Activated naive CD8-positive, alpha-beta T cell treated with anti-CD3 and anti-CD28 coated beads for 36 hours (primary cell): Measurements from ENCODE around the gene TMIGD1. TPM values are rescaled to one million over a fixed set of nuclear protein-coding genes. Genes with fewer than 3 reads are reported as not detected.

Experiments used
- DNase-seq: peaks from one replicate; pipeline ENCODE4 v3.0.0; 2021
- H3K27ac Mint-ChIP-seq: one replicate; pipeline ENCODE4 v1.8.0; 2022; ENCODE audit warnings: mild to moderate bottlenecking, moderate library complexity, mixed read lengths
- H3K27me3 Mint-ChIP-seq: one replicate; pipeline ENCODE4 v1.8.0; 2022; ENCODE audit warnings: mild to moderate bottlenecking, mixed read lengths
- H3K36me3 Mint-ChIP-seq: one replicate; pipeline ENCODE4 v1.8.0; 2021; ENCODE audit warnings: mild to moderate bottlenecking, mixed read lengths
- H3K4me1 Mint-ChIP-seq: one replicate; pipeline ENCODE4 v1.8.0; 2021; ENCODE audit warnings: mixed read lengths
- H3K4me3 Mint-ChIP-seq: one replicate; pipeline ENCODE4 v1.8.0; 2022; ENCODE audit warnings: mild to moderate bottlenecking, moderate library complexity, mixed read lengths
- H3K9me3 Mint-ChIP-seq: one replicate; pipeline ENCODE4 v1.8.0; 2022; ENCODE audit warnings: mixed read lengths
- total RNA-seq, 2 experiments: library from RNA; stranded (reverse); gene quantifications; one replicate each; pipeline ENCODE4 v1.2.3, GENCODE V29; 2021

TMIGD1 gene
- total RNA-seq, 2 experiments from 2014 or later: not detected

- Mint-ChIP-seq H3K36me3 (no peaks in the 10 kb centered on the region), H3K4me1 (peaks cover 11% of the 10 kb centered on the region), H3K27me3 (no peaks in the 10 kb centered on the region), H3K27ac (no peak overlapping the region), H3K9me3 (no peaks in the 10 kb centered on the region), H3K4me3 (no peak overlapping the region)
- DNase-seq: no peak
Measured at GRCh38 chr17:30296499-30297080, 37.3 kb downstream of the TMIGD1 start.

GRCh38 chr17:30292286-30292858, 41.5 kb downstream of the TMIGD1 start:
- Mint-ChIP-seq H3K36me3 (peaks cover 18% of the 10 kb centered on the region), H3K27ac (peak overlapping the region; percentile 16), H3K9me3 (no peaks in the 10 kb centered on the region), H3K4me3 (peak overlapping the region; percentile 66), H3K4me1 (peaks cover 13% of the 10 kb centered on the region), H3K27me3 (no peaks in the 10 kb centered on the region)
- no peak for DNase-seq

DNA sequence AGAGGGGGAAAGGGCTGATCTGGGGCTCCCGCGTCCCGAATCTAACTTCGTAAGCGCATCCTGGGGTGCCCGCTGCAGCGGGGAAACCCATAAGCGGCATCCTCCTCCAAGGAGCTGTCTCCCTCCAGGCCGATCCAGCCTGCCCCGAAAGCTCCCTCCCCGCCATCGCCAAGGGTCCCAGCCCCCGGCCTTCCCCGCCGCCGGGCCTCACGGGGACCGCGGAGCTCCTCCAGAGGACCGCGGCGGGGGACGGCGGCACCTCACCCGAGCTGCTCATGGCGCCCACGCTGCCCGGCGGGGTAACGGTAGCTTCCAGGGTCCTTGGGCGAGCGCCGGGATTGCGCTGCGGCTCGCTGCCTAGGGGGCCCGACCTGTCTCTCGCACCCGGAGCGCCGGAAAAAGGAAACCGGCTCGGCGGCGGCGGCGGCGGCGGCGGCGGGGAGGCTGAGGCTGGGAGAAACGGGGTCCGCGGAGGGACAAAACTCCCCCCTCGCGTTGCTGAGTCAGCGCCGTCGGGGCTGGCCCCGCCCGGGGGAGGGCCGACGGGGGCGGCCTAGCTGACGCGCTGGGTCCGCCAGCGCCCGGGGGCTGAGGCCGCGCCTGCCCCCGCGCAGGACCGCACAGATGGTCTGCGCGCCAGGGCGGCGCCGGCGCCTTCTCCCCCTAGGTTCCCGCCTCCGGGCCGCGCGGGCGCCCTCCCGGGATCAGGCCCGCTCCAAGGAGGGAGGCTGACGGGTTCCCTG, 42.1 kb downstream of the TMIGD1 start, which contains the start of gene BLMH:
BLMH (minus strand) TSS at position 402 of the 743 bp plus-strand sequence; CDS start at position 277, 125 bp downstream.
- H3K27me3 Mint-ChIP-seq: no peaks in the 10 kb centered on the region
- peaks cover 20% of the 10 kb centered on the region for H3K36me3 Mint-ChIP-seq
- DNase-seq: peak; percentile 90
- peak within 1 kb of the TSS; percentile 94 for H3K4me3 Mint-ChIP-seq
- peak within 1 kb of the TSS; percentile 90 for H3K27ac Mint-ChIP-seq
- H3K4me1 Mint-ChIP-seq: peaks cover 13% of the 10 kb centered on the region
- no peaks in the 10 kb centered on the region for H3K9me3 Mint-ChIP-seq

DNA sequence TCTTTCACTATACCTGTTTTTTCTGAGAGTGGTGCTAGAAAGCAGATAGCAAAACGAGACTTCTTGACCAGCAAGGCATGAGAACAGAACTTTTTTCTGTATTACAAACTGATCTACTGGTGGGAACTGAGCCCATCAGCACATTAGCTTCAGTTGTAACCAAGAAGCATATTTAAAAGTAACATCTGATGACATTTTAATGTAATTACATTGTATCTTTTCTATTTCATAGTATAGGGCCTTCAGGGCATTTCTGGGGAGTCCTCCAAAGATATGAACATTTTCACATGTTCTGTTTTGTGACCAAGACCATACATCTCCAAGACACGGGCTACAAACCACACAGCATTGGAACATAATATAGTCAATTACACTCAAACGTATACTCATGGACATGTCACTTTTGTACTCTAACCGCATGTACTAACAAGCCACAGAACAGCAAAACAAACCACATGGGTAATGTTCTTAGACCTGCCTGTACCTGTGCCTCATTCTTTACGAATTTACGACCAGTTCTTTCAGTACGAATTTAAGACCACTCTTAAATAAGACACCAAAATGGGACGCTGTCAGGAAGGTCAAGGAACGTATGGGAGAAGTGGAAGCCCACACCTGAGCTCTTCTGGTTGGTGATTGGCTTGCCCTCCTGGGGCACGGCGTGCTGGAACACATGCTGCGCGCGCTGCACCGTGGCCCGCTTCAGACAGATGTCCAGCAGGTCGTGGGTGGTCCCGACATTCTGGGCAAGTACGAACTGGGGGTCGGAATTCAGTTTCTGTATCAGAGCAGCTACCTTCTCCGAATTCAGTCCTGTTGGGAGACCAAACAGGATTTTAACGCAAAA, 42.9 kb downstream of the TMIGD1 start:
- Mint-ChIP-seq H3K36me3 (peaks cover 23% of the 10 kb centered on the region), H3K4me1 (peaks cover 13% of the 10 kb centered on the region), H3K27me3 (no peaks in the 10 kb centered on the region), H3K27ac (peak overlapping the region; percentile 90), H3K9me3 (no peaks in the 10 kb centered on the region), H3K4me3 (peak overlapping the region; percentile 94)
- peak; percentile 49 for DNase-seq

DNA sequence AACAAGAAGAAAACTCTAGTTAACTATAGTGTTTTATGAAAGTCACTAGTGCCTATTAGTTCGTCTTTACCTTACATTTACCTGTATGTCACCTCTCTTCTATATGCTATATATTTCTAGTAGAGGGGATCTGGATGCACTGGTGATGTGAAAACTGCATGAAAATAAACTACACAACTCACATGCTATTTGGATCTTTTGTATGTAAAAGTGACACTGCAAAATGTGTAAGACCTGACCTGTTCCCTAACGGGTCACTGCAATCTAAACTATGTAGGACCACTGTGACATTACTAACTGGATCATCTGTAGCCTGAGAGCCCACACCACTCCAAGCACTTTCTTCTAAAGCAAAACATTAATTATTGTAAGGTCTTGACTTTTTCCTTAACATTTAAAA, 43.8 kb downstream of the TMIGD1 start:
- Mint-ChIP-seq H3K4me3 (peak overlapping the region; percentile 94), H3K27ac (no peak overlapping the region), H3K27me3 (no peaks in the 10 kb centered on the region), H3K36me3 (peaks cover 28% of the 10 kb centered on the region), H3K9me3 (no peaks in the 10 kb centered on the region), H3K4me1 (peaks cover 17% of the 10 kb centered on the region)
- no peak for DNase-seq

- peaks cover 1% of the 10 kb centered on the region for H3K4me1 Mint-ChIP-seq
- no peaks in the 10 kb centered on the region for H3K9me3 Mint-ChIP-seq
- no peak for DNase-seq
- peaks cover 20% of the 10 kb centered on the region for H3K36me3 Mint-ChIP-seq
- no peak overlapping the region for H3K4me3 Mint-ChIP-seq
- H3K27me3 Mint-ChIP-seq: no peaks in the 10 kb centered on the region
- H3K27ac Mint-ChIP-seq: no peak overlapping the region
Measured at GRCh38 chr17:30279156-30279555, 54.7 kb downstream of the TMIGD1 start.

- Mint-ChIP-seq H3K4me1 (peaks cover 1% of the 10 kb centered on the region), H3K27ac (no peak overlapping the region), H3K9me3 (no peaks in the 10 kb centered on the region), H3K27me3 (no peaks in the 10 kb centered on the region), H3K36me3 (peaks cover 31% of the 10 kb centered on the region), H3K4me3 (no peak overlapping the region)
- DNase-seq: no peak
Measured at GRCh38 chr17:30278032-30278431, 55.8 kb downstream of the TMIGD1 start.

- Mint-ChIP-seq H3K27me3 (no peaks in the 10 kb centered on the region), H3K36me3 (peaks cover 40% of the 10 kb centered on the region), H3K27ac (no peak overlapping the region), H3K4me3 (no peak overlapping the region), H3K9me3 (no peaks in the 10 kb centered on the region), H3K4me1 (peaks cover 1% of the 10 kb centered on the region)
- DNase-seq: no peak
Measured at GRCh38 chr17:30275911-30276310, 57.9 kb downstream of the TMIGD1 start.

- Mint-ChIP-seq H3K4me1 (peaks cover 1% of the 10 kb centered on the region), H3K9me3 (no peaks in the 10 kb centered on the region), H3K27ac (peak overlapping the region; percentile 29), H3K27me3 (no peaks in the 10 kb centered on the region), H3K4me3 (no peak overlapping the region), H3K36me3 (peaks cover 40% of the 10 kb centered on the region)
- DNase-seq: no peak
Measured at GRCh38 chr17:30274887-30275286, 59.0 kb downstream of the TMIGD1 start.

DNA sequence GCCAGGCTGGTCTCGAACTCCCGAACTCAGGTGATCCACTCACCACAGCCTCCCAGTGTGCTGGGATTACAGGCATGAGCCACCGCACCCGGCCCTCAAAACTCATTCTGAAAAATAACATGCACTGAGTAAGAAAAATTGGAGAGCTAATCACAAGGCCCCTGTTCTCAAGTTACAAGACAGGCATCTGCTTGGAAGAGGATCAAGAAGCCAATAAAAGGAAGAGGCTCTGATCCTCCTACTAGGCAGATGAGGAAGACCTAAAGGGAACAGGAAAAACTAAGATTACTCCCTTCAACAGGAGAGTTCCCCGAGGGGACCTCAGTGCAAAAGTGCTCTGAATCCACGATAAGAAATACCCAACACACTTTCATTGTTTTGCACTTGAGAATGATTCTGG, 60.5 kb downstream of the TMIGD1 start:
- Mint-ChIP-seq H3K4me1 (peaks cover 1% of the 10 kb centered on the region), H3K27me3 (no peaks in the 10 kb centered on the region), H3K27ac (no peak overlapping the region), H3K9me3 (no peaks in the 10 kb centered on the region), H3K4me3 (no peak overlapping the region), H3K36me3 (peaks cover 40% of the 10 kb centered on the region)
- no peak for DNase-seq

DNA sequence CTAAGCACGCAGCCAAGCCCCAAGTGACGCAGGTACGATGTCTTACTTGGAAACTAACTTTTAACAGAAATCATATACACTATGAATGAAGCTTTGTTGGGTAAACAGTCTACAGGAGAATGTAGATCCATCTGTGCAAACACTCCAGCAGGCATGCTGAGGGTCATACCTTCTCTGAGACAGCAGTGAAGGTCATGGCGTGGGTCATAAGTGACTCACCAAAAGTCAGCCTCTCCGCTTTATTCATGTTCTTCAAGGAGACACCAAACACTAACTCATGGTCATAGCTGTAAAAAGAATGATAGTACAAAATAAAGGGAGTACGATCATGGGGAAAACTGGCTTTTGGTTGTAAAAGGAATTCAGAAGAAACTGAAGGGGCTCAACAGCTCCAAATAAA, 62.8 kb downstream of the TMIGD1 start:
- H3K4me3 Mint-ChIP-seq: no peak overlapping the region
- no peak overlapping the region for H3K27ac Mint-ChIP-seq
- H3K27me3 Mint-ChIP-seq: no peaks in the 10 kb centered on the region
- DNase-seq: no peak
- no peaks in the 10 kb centered on the region for H3K9me3 Mint-ChIP-seq
- H3K36me3 Mint-ChIP-seq: peaks cover 41% of the 10 kb centered on the region
- H3K4me1 Mint-ChIP-seq: peaks cover 1% of the 10 kb centered on the region

DNA sequence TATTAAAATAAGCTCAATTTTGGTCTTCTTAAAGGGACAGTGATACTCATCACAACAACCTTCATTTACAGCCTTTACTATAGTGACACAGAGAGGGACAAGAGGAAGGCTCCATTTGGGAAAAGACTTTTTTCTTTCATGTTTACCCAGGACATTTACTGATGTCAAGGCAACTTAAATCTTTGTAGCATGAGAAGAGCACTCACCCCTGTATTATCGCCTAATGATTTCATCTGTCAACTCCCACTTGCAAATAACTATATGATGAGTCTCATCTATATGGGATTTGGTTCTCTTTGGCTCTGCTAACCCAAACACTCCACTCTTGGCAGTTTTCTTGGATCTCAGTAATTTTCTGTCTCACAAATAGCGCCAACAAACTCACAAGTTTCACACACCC, 66.2 kb downstream of the TMIGD1 start:
- Mint-ChIP-seq H3K27me3 (no peaks in the 10 kb centered on the region), H3K4me1 (peaks cover 1% of the 10 kb centered on the region), H3K9me3 (no peaks in the 10 kb centered on the region), H3K4me3 (no peak overlapping the region), H3K36me3 (peaks cover 32% of the 10 kb centered on the region), H3K27ac (no peak overlapping the region)
- no peak for DNase-seq
